ENCODE data around the gene KRT80. TPM values are rescaled to one million over a fixed set of nuclear protein-coding genes. Genes with fewer than 3 reads are reported as not detected.

The KRT80 gene
- total RNA-seq, 3 donors from 2014 or later: 0.06 TPM; not detected in 2

GRCh38 chr12:52233462-52234207 lies 41.8 kb upstream of the KRT80 start:
- Histone ChIP-seq H3K4me3 (no peak overlapping the region), H3K36me3 (ENCODE audit: low read depth) (no peaks in the 10 kb centered on the region), H3K9me3 (no peaks in the 10 kb centered on the region), H3K4me1 (ENCODE audit: low read depth) (peaks cover 9% of the 10 kb centered on the region)
- DNase-seq: no peak
- no peak for TF ChIP-seq CTCF (IDR thresholded peaks at IDR 0.05)
- ATAC-seq: no peak
- intact Hi-C loops (cut with DNase I, micrococcal nuclease): no loop called here

- Histone ChIP-seq H3K4me1 (ENCODE audit: low read depth) (peaks cover 9% of the 10 kb centered on the region), H3K36me3 (ENCODE audit: low read depth) (no peaks in the 10 kb centered on the region), H3K9me3 (no peaks in the 10 kb centered on the region), H3K4me3 (no peak within 1 kb of the TSS)
- DNase-seq: no peak
- intact Hi-C loops (cut with DNase I, micrococcal nuclease): no loop called here
- TF ChIP-seq CTCF (IDR thresholded peaks at IDR 0.05): no peak
- ATAC-seq: peak; percentile 7
Measured at GRCh38 chr12:52232674-52233461, 41.1 kb upstream of the KRT80 start, which contains the start of gene KRT7. KRT7 (plus strand) TSS chr12:52233243; CDS start chr12:52233297, 54 bp downstream.

GRCh38 chr12:52232203-52232673 lies 40.4 kb upstream of the KRT80 start:
- Histone ChIP-seq H3K9me3 (no peaks in the 10 kb centered on the region), H3K4me1 (ENCODE audit: low read depth) (peaks cover 9% of the 10 kb centered on the region), H3K4me3 (no peak overlapping the region), H3K36me3 (ENCODE audit: low read depth) (no peaks in the 10 kb centered on the region)
- TF ChIP-seq CTCF (IDR thresholded peaks at IDR 0.05): no peak
- intact Hi-C loops (cut with DNase I, micrococcal nuclease): no loop called here
- ATAC-seq: no peak
- DNase-seq: no peak

GRCh38 chr12:52231305-52232202 lies 39.7 kb upstream of the KRT80 start:
- TF ChIP-seq CTCF (IDR thresholded peaks at IDR 0.05): no peak
- DNase-seq (no peak), ATAC-seq (peak; percentile 66)
- H3K9me3 ChIP-seq: no peaks in the 10 kb centered on the region
- no peak overlapping the region for H3K4me3 ChIP-seq
- intact Hi-C loops (cut with DNase I, micrococcal nuclease): no loop called here
- H3K36me3 ChIP-seq (ENCODE audit: low read depth): no peaks in the 10 kb centered on the region
- H3K4me1 ChIP-seq (ENCODE audit: low read depth): peaks cover 9% of the 10 kb centered on the region
